Retinal pigment epithelial cell (primary cell): ENCODE results near the gene RTCB.

Experiments
- DNase-seq: peaks from one replicate; pipeline ENCODE4 v3.0.0-alpha.2; 2010; ENCODE audit warnings: low read depth
- H3K4me3 ChIP-seq: 2 replicates; pipeline ENCODE4 v1.5.1; 2011; ENCODE audit warnings: mild to moderate bottlenecking, low read length, control low read depth, moderate library complexity
- TF ChIP-seq, protein P1 (sequence below): conservative IDR thresholded peaks from 2 replicates; pipeline ENCODE4 v1.5.1; 2011; ENCODE audit warnings: low read depth, low read length, control low read depth, inconsistent platforms

RTCB gene

DNA sequence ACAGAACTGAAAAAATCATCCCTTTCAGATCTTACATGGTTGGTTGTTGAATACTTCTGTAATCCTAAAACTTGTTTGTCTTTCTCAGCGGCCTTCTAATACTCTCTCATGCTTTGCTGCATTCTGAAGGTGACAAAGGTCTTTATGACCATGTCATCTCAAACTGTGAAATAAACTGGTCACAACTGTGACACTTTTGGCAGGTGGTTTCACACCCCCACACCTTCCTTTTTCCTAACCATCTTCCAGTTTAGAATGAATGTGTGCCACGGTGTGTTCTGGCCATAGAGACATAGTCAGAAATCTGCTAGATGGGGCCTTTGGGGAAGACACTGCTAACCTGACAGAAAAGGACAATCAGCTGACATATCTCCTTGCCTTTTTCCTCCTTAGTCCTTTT lies 69.1 kb downstream of the RTCB start:
- TF ChIP-seq, protein P1, sequence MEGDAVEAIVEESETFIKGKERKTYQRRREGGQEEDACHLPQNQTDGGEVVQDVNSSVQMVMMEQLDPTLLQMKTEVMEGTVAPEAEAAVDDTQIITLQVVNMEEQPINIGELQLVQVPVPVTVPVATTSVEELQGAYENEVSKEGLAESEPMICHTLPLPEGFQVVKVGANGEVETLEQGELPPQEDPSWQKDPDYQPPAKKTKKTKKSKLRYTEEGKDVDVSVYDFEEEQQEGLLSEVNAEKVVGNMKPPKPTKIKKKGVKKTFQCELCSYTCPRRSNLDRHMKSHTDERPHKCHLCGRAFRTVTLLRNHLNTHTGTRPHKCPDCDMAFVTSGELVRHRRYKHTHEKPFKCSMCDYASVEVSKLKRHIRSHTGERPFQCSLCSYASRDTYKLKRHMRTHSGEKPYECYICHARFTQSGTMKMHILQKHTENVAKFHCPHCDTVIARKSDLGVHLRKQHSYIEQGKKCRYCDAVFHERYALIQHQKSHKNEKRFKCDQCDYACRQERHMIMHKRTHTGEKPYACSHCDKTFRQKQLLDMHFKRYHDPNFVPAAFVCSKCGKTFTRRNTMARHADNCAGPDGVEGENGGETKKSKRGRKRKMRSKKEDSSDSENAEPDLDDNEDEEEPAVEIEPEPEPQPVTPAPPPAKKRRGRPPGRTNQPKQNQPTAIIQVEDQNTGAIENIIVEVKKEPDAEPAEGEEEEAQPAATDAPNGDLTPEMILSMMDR, result no peak
- no peak overlapping the region for H3K4me3 ChIP-seq
- no peak for DNase-seq

DNA sequence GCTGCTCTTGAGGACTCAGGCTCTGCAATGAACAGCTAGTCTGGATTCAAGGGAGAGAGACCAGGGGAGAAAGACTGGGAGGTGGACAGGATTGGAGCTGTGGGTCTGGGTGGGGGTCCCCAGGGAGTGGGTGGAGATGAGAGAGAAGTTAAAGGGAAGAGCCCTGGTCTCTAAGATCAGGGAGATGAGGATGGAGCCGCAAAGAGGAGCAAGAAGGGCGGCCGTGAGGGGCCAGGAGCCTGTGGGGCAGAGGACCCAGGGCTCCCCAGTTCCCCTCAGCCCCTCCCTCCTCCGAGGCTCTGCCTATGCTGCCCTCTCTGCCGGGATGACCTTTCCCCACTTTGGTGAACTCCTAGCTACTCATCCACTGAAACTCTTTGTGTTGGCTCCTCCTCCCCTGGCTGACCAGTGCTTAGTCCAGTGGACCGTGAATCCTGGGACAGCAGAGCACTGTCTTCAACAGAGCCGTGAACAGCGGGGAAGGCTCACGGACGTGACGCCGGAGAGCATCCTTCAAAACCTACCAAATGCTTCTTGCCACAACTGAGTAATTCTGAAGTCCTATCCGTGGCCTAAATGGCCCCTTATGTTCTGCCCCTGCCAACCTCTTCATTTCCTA lies 70.8 kb downstream of the RTCB start:
- TF ChIP-seq, protein P1, result no peak
- no peak for DNase-seq
- H3K4me3 ChIP-seq, result no peak overlapping the region

DNA sequence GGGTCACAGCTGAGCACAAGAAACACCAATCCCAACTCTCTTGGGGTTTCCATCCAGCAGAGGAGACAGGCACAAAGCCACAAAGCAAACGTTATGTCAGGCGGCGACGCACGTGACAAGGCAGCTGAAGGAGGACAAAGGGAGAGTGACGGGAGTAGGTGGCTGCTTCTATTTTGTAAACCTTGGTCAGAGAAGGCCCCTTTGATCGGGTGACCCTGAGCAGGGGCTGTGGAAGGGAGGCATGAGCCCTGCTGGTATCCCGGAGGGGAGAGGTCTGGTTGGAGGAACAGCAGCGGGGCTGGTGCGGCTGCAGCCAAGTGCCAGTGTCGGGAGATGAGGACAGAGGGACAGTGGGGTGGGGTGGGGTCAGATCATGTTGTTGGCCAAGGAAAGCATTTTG lies 71.6 kb downstream of the RTCB start:
- TF ChIP-seq, protein P1, result no peak
- DNase-seq, result no peak
- no peak overlapping the region for H3K4me3 ChIP-seq

DNA sequence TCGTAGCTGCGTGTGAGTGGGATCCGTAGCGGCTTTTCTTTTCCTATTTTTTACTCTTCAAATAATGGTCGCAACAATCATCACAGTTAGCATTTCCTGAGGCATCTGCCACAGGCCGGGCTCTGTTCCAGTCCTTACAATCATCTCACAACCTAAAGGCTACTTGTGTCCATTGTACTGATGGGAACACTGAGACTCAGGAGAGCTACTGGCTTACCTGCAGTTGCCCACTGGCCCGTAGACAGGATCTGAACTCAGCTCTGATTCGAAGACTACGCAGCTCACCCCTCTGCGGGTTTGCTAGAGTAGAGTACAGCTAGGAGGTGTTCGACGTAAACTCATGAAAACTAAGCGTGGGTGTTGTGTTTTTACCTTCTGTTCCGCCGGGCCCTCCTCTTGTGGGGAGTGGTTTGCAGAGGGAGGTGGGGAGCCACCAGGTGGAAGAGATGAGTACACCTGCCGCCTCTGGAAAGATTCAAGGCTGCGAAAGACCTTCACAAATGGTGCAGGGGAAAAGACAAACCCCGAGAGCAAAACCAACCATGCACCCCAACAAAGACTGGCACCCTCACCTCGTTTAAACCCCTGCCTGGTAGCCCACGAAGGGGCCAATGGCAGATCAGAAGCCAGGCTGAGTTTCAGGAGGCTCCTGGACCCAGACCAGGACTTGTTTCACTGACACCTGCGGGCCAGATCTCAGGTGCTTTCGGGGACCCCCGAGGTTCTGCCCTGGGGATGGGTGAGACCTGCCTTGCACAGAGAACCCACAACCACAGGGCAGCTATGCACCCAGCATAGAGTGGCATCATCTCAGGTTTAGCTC lies 72.6 kb downstream of the RTCB start:
- no peak overlapping the region for H3K4me3 ChIP-seq
- no peak for DNase-seq
- TF ChIP-seq, protein P1, result no peak

DNA sequence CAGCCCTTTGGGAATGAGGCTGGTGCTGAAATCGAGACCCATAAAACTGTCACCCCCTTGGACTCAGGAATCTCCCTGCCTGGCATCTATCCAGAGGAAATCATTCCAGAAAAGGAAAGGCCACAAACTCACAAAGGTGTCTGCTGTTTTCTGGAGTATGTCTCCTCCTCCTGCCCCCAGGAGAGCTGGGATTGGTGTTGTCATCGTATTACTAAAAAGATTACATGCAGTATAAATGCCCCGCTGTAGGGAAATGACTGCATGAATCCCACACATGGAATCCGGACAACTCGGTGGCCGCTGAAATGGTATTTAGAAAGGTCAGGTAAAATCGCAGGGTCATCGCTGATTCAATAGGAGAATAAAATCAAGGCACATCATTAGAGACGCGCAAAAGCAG lies 73.3 kb downstream of the RTCB start:
- no peak overlapping the region for H3K4me3 ChIP-seq
- TF ChIP-seq, protein P1, result no peak

More for the DNA sequence above, 73.3 kb downstream of the RTCB start:
- no peak for DNase-seq
